ENCODE measurements around the gene RPL23. TPM values are rescaled to one million over a fixed set of nuclear protein-coding genes. Genes with fewer than 3 reads are reported as not detected.

RPL23 gene
- total RNA-seq, 2 donors from 2014 or later, result 1,821 to 1,859 TPM

GRCh38 chr17:38892083-38892482 lies 38.6 kb upstream of the RPL23 start:
- ATAC-seq, result no peak
- no peaks in the 10 kb centered on the region for H3K36me3 Mint-ChIP-seq (ENCODE audit: low read depth)
- no peaks in the 10 kb centered on the region for H3K9me3 ChIP-seq (ENCODE audit: control insufficient read depth, low read length, poor library complexity, severe bottlenecking)
- H3K27me3 Mint-ChIP-seq, result no peaks in the 10 kb centered on the region
- H3K27ac Mint-ChIP-seq, result peak overlapping the region; percentile 99
- peaks cover 45% of the 10 kb centered on the region for H3K4me1 Mint-ChIP-seq
- DNase-seq, result no peak
- H3K4me3 Mint-ChIP-seq, result peak overlapping the region; percentile 45

DNA sequence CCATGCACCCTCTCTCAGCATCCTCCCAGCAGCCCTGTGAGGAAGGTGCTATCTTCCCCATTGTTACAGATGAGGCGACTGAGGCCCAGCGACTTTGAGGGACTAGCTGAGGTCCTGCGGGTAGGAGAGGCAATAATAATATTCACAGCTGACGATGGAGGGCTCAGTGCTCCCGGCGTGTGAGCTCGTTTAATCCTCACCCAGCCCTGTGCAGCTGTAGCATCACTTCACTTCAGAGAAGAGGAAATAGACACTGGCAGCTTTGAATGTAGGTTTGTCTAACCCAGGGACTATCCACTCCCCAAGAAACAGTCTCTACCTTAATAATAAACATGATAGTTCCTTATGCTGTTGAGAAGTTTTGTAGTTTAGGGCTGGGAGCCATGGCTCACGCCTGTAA lies 37.9 kb upstream of the RPL23 start:
- H3K27me3 Mint-ChIP-seq, result no peaks in the 10 kb centered on the region
- peaks cover 47% of the 10 kb centered on the region for H3K4me1 Mint-ChIP-seq
- H3K9me3 ChIP-seq (ENCODE audit: control insufficient read depth, low read length, poor library complexity, severe bottlenecking), result no peaks in the 10 kb centered on the region
- peak overlapping the region; percentile 73 for H3K4me3 Mint-ChIP-seq
- ATAC-seq (peak; percentile 65), DNase-seq (no peak)
- no peaks in the 10 kb centered on the region for H3K36me3 Mint-ChIP-seq (ENCODE audit: low read depth)
- H3K27ac Mint-ChIP-seq, result peak overlapping the region; percentile 99

DNA sequence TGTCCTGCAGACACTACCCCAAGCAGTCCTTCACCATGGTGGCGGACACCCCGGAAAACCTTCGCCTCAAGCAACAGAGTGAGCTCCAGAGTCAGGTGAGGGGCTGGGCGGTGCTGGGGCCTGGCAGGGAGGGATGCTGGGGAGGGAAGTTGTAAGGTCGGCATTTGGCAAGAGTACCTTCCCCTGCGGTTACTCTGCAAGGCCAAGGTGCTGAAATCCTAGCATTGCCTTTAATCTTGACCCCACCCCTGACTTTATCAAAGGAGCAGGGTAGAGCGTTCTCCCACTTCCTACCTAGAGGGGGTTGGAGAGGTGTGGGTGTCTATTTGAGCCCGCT lies 36.9 kb upstream of the RPL23 start:
- DNase-seq (no peak), ATAC-seq (peak; percentile 39)

DNA sequence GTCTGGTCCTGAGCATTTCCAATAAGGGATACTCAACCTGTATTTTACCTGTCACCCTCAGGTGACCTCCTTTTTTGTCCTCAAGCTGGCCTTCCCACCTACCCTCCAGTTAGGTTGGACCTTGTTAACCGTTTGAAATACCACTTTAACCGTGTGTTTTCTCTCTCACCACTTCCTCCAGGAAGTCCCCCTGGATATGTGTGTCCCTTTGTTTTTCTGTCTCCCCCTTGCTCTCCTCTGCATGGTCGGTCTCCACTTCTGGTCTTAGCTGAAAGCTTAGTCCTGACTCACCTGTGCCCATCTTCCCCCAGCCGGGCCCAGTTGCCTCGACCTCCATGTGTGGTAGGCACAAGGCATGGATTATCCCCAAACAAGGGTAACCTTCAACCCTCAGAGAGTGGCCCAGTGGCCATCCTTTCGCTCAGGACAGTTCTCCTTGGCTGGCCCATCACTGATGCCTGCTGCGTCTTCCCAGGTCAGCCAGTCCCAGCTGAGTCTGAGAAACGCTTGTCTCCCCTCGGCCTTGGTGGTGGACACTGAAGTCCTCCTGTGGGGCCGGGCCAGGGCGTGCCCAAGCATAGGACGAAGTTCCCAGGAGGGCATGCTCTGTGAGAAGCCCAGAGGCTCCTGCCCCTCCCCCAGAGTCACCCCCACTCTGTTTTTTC lies 36.4 kb upstream of the RPL23 start:
- ATAC-seq (no peak), DNase-seq (no peak)
- H3K9me3 ChIP-seq (ENCODE audit: control insufficient read depth, low read length, poor library complexity, severe bottlenecking), result no peaks in the 10 kb centered on the region
- H3K4me1 Mint-ChIP-seq, result peaks cover 58% of the 10 kb centered on the region
- H3K27me3 Mint-ChIP-seq, result no peaks in the 10 kb centered on the region
- H3K27ac Mint-ChIP-seq, result peak overlapping the region; percentile 99
- H3K36me3 Mint-ChIP-seq (ENCODE audit: low read depth), result peaks cover 3% of the 10 kb centered on the region
- peak overlapping the region; percentile 74 for H3K4me3 Mint-ChIP-seq

More for the DNA sequence above, 36.9 kb upstream of the RPL23 start:
- Mint-ChIP-seq H3K27me3 (no peaks in the 10 kb centered on the region), H3K4me3 (peak overlapping the region; percentile 74), H3K27ac (peak overlapping the region; percentile 99), H3K36me3 (ENCODE audit: low read depth) (peaks cover 3% of the 10 kb centered on the region), H3K4me1 (peaks cover 53% of the 10 kb centered on the region)
- no peaks in the 10 kb centered on the region for H3K9me3 ChIP-seq (ENCODE audit: control insufficient read depth, low read length, poor library complexity, severe bottlenecking)

- peaks cover 3% of the 10 kb centered on the region for H3K36me3 Mint-ChIP-seq (ENCODE audit: low read depth)
- H3K27me3 Mint-ChIP-seq, result no peaks in the 10 kb centered on the region
- no peaks in the 10 kb centered on the region for H3K9me3 ChIP-seq (ENCODE audit: control insufficient read depth, low read length, poor library complexity, severe bottlenecking)
- peak overlapping the region; percentile 99 for H3K27ac Mint-ChIP-seq
- peaks cover 57% of the 10 kb centered on the region for H3K4me1 Mint-ChIP-seq
- no peak for ATAC-seq
- H3K4me3 Mint-ChIP-seq, result peak overlapping the region; percentile 39
- DNase-seq, result no peak
Observed at GRCh38 chr17:38888842-38889241, 35.3 kb upstream of the RPL23 start.

- no peak for ATAC-seq
- Mint-ChIP-seq H3K27me3 (no peaks in the 10 kb centered on the region), H3K4me3 (peak overlapping the region; percentile 88), H3K4me1 (peaks cover 61% of the 10 kb centered on the region), H3K36me3 (ENCODE audit: low read depth) (peaks cover 3% of the 10 kb centered on the region), H3K27ac (peak overlapping the region; percentile 92)
- no peaks in the 10 kb centered on the region for H3K9me3 ChIP-seq (ENCODE audit: control insufficient read depth, low read length, poor library complexity, severe bottlenecking)
- no peak for DNase-seq
Observed at GRCh38 chr17:38886643-38887010, 33.1 kb upstream of the RPL23 start.

DNA sequence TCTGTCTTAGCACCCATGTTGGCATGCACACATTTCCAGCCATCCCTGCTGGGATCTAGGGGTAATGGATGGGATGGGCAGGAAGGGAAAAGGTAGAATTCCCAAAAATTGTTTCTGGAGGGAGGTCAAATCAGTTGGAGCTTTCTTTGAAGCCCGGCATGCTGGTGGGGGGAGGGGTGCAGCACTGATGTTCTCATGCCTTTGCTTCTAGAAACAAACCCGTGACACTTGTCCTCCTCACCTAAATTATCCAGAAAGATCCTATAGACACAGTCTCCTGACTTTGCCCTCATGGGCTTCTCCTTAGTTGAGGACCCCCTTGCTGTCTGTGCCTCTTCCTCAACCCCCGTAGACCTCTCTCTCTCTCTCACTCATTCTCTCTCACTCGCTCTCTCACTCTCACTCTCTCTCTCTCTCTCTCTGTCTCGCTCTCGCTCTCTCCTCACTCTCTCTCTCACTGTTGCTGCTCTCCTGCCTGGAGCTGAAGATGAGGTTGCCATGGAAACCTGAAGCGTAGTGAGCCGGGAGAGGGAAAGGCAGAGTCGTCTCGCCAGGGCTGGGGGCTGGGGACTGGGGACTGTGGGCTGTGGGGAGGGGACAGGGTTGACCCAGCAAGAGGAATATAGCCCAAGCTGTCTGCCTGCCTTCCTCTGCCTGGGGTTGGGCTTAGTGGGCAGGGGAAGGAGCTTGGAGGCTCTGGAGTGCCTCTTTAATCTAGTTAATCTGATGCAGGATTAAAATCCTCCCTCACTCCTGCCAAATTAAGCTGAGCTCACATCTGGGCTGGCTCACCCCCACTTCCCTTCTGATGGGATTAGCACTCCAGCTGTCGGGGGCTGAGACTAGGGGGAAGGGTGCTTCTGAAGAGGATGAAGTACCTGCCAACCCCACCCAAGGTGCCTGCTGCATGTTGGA lies 32.5 kb upstream of the RPL23 start:
- Mint-ChIP-seq H3K4me3 (peak overlapping the region; percentile 88), H3K36me3 (ENCODE audit: low read depth) (peaks cover 5% of the 10 kb centered on the region), H3K27ac (peak overlapping the region; percentile 92)

GRCh38 chr17:38885044-38885727 lies 31.7 kb upstream of the RPL23 start:
- DNase-seq (no peak), ATAC-seq (no peak)
- Mint-ChIP-seq H3K4me3 (peak overlapping the region; percentile 88), H3K27me3 (no peaks in the 10 kb centered on the region), H3K27ac (peak overlapping the region; percentile 95), H3K36me3 (ENCODE audit: low read depth) (peaks cover 5% of the 10 kb centered on the region), H3K4me1 (peaks cover 63% of the 10 kb centered on the region)
- no peaks in the 10 kb centered on the region for H3K9me3 ChIP-seq (ENCODE audit: control insufficient read depth, low read length, poor library complexity, severe bottlenecking)

More for the DNA sequence above, 32.5 kb upstream of the RPL23 start:
- DNase-seq (no peak), ATAC-seq (no peak)
- H3K27me3 Mint-ChIP-seq, result no peaks in the 10 kb centered on the region
- peaks cover 62% of the 10 kb centered on the region for H3K4me1 Mint-ChIP-seq
- no peaks in the 10 kb centered on the region for H3K9me3 ChIP-seq (ENCODE audit: control insufficient read depth, low read length, poor library complexity, severe bottlenecking)

- H3K27ac Mint-ChIP-seq, result peak overlapping the region; percentile 95
- H3K4me1 Mint-ChIP-seq, result peaks cover 64% of the 10 kb centered on the region
- no peak for DNase-seq
Observed at GRCh38 chr17:38883592-38884526, 30.3 kb upstream of the RPL23 start.

DNA sequence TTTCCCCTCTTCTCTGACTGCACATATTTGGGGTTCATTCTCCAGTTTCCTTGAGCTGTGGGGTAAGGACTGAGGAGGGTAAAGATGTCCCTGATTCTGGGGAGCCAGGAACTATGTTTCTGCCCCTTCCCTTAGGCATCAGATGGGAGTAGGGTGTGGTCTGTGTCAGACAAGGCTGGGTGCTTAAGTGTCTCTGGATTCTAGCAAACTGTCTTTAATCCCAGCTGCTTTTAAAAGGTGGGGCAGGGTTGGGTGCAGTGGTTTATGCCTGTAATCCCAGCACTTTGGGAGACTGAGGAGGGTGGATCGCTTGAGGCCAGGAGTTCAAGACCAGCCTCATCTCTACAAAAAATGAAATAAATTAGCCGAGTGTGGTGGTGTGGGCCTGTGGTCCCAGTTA lies 29.3 kb upstream of the RPL23 start:
- H3K36me3 Mint-ChIP-seq (ENCODE audit: low read depth), result peaks cover 5% of the 10 kb centered on the region

More at GRCh38 chr17:38883592-38884526, 30.3 kb upstream of the RPL23 start:
- Mint-ChIP-seq H3K4me3 (peak overlapping the region; percentile 87), H3K27me3 (no peaks in the 10 kb centered on the region), H3K36me3 (ENCODE audit: low read depth) (peaks cover 5% of the 10 kb centered on the region)
- ATAC-seq, result peak; percentile 47
- no peaks in the 10 kb centered on the region for H3K9me3 ChIP-seq (ENCODE audit: control insufficient read depth, low read length, poor library complexity, severe bottlenecking)

GRCh38 chr17:38881600-38882191 lies 28.2 kb upstream of the RPL23 start:
- H3K9me3 ChIP-seq (ENCODE audit: control insufficient read depth, low read length, poor library complexity, severe bottlenecking), result no peaks in the 10 kb centered on the region
- ATAC-seq, result no peak
- H3K4me3 Mint-ChIP-seq, result peak overlapping the region; percentile 12
- peaks cover 73% of the 10 kb centered on the region for H3K4me1 Mint-ChIP-seq
- peaks cover 5% of the 10 kb centered on the region for H3K36me3 Mint-ChIP-seq (ENCODE audit: low read depth)
- H3K27ac Mint-ChIP-seq, result peak overlapping the region; percentile 95
- DNase-seq, result no peak
- no peaks in the 10 kb centered on the region for H3K27me3 Mint-ChIP-seq

More for the DNA sequence above, 29.3 kb upstream of the RPL23 start:
- ATAC-seq, result no peak
- no peak for DNase-seq
- Mint-ChIP-seq H3K4me3 (peak overlapping the region; percentile 61), H3K27ac (peak overlapping the region; percentile 95), H3K4me1 (peaks cover 68% of the 10 kb centered on the region), H3K27me3 (no peaks in the 10 kb centered on the region)
- H3K9me3 ChIP-seq (ENCODE audit: control insufficient read depth, low read length, poor library complexity, severe bottlenecking), result no peaks in the 10 kb centered on the region

Measured in T-helper 17 cell (primary cell).